ENCODE data around the gene SNPH. TPM values are rescaled to one million over a fixed set of nuclear protein-coding genes. Genes with fewer than 3 reads are reported as not detected.
"Not testable (repeated sequence)": the region's sequence is repeated elsewhere in the genome, so short reads cannot be mapped to it uniquely, and the experiment has no call there.

The SNPH gene
- 1 to 10 TPM; 3.2 to 4.0 (median 3.2) TPM for polyA plus RNA-seq (ENCODE audit: insufficient read length in 3 of 3)
- long read RNA-seq, donor 1: 0 reads
- long read RNA-seq, donor 2, full-length matches to known transcripts: 2 of 2 reads
- long read RNA-seq, donor 2, partial matches to known transcripts: 0 of 2 reads
- long read RNA-seq, donor 2, other reads (novel, unspliced or antisense): 0 of 2 reads
- long read RNA-seq, donor 3, full-length matches to known transcripts: 1 of 1 reads
- long read RNA-seq, donor 3, partial matches to known transcripts: 0 of 1 reads
- long read RNA-seq, donor 3, other reads (novel, unspliced or antisense): 0 of 1 reads
- long read RNA-seq, donor 4, full-length matches to known transcripts: 1 of 1 reads
- long read RNA-seq, donor 4, partial matches to known transcripts: 0 of 1 reads
- long read RNA-seq, donor 4, other reads (novel, unspliced or antisense): 0 of 1 reads
- long read RNA-seq, donor 5, full-length matches to known transcripts: 1 of 1 reads
- long read RNA-seq, donor 5, partial matches to known transcripts: 0 of 1 reads
- long read RNA-seq, donor 5, other reads (novel, unspliced or antisense): 0 of 1 reads
- long read RNA-seq, donor 6, full-length matches to known transcripts: 1 of 1 reads
- long read RNA-seq, donor 6, partial matches to known transcripts: 0 of 1 reads
- long read RNA-seq, donor 6, other reads (novel, unspliced or antisense): 0 of 1 reads
- long read RNA-seq, donor 7, full-length matches to known transcripts: 3 of 3 reads
- long read RNA-seq, donor 7, partial matches to known transcripts: 0 of 3 reads
- long read RNA-seq, donor 7, other reads (novel, unspliced or antisense): 0 of 3 reads
- long read RNA-seq, donor 8, full-length matches to known transcripts: 1 of 1 reads
- long read RNA-seq, donor 8, partial matches to known transcripts: 0 of 1 reads
- long read RNA-seq, donor 8, other reads (novel, unspliced or antisense): 0 of 1 reads
- long read RNA-seq, donor 9, full-length matches to known transcripts: 1 of 1 reads
- long read RNA-seq, donor 9, partial matches to known transcripts: 0 of 1 reads
- long read RNA-seq, donor 9, other reads (novel, unspliced or antisense): 0 of 1 reads
- long read RNA-seq, donor 10: 0 reads
- long read RNA-seq, donor 11: 0 reads
- long read RNA-seq, donor 12, full-length matches to known transcripts: 1 of 1 reads
- long read RNA-seq, donor 12, partial matches to known transcripts: 0 of 1 reads
- long read RNA-seq, donor 12, other reads (novel, unspliced or antisense): 0 of 1 reads
- long read RNA-seq, donor 13, full-length matches to known transcripts: 1 of 1 reads
- long read RNA-seq, donor 13, partial matches to known transcripts: 0 of 1 reads
- long read RNA-seq, donor 13, other reads (novel, unspliced or antisense): 0 of 1 reads
- long read RNA-seq, donor 14, full-length matches to known transcripts: 1 of 1 reads
- long read RNA-seq, donor 14, partial matches to known transcripts: 0 of 1 reads
- long read RNA-seq, donor 14, other reads (novel, unspliced or antisense): 0 of 1 reads
- long read RNA-seq, donor 15, full-length matches to known transcripts: 1 of 1 reads
- long read RNA-seq, donor 15, partial matches to known transcripts: 0 of 1 reads
- long read RNA-seq, donor 15, other reads (novel, unspliced or antisense): 0 of 1 reads
- long read RNA-seq, donor 16: 0 reads

- peak; percentile 49 for DNase-seq
Measured at GRCh38 chr20:1266167-1266973, at the start of gene SNPH. Gene SNPH, plus strand, starts transcription at chr20:1266294. Its CDS starts 29,946 bp downstream, at chr20:1296240.

- not testable (repeated sequence) for DNase-seq
Measured at GRCh38 chr20:1216527-1217427, 49.3 kb upstream of the SNPH start.

- not testable (repeated sequence) for DNase-seq
Measured at GRCh38 chr20:1222750-1223149, 43.3 kb upstream of the SNPH start.

- DNase-seq: no peak
Measured at GRCh38 chr20:1224205-1224890, 41.7 kb upstream of the SNPH start.

- DNase-seq: no peak
Measured at GRCh38 chr20:1225263-1225782, 40.8 kb upstream of the SNPH start.

GRCh38 chr20:1225783-1226654 lies 40.1 kb upstream of the SNPH start, which contains the start of gene RAD21L1:
Gene RAD21L1, plus strand, starts transcription at chr20:1226044. Its CDS starts 2,410 bp downstream, at chr20:1228454.
- peak; percentile 35 for DNase-seq

GRCh38 chr20:1229541-1229940 lies 36.6 kb upstream of the SNPH start:
- no peak for DNase-seq

- no peak for DNase-seq
Measured at GRCh38 chr20:1232286-1233111, 33.6 kb upstream of the SNPH start.

GRCh38 chr20:1240549-1240948 lies 25.5 kb upstream of the SNPH start:
- DNase-seq: no peak

GRCh38 chr20:1241456-1241855 lies 24.6 kb upstream of the SNPH start:
- DNase-seq: no peak

- DNase-seq: no peak
Measured at GRCh38 chr20:1242099-1242498, 24.0 kb upstream of the SNPH start.

- DNase-seq: no peak
Measured at GRCh38 chr20:1242530-1242929, 23.6 kb upstream of the SNPH start.

GRCh38 chr20:1245578-1245977 lies 20.5 kb upstream of the SNPH start:
- no peak for DNase-seq

GRCh38 chr20:1247689-1248088 lies 18.4 kb upstream of the SNPH start:
- no peak for DNase-seq

GRCh38 chr20:1250282-1250681 lies 15.8 kb upstream of the SNPH start:
- DNase-seq: not testable (repeated sequence)

GRCh38 chr20:1252416-1252815 lies 13.7 kb upstream of the SNPH start:
- no peak for DNase-seq
